ENCODE measurements around the gene PUDP. TPM values are rescaled to one million over a fixed set of nuclear protein-coding genes. Genes with fewer than 3 reads are reported as not detected.
A peak's percentile ranks its signal among the peaks of the same experiment; 100 is the strongest.

PUDP gene
- total RNA-seq, 4 donors from 2014 or later = 15.9 to 38.0 (median 23.9) TPM

DNA sequence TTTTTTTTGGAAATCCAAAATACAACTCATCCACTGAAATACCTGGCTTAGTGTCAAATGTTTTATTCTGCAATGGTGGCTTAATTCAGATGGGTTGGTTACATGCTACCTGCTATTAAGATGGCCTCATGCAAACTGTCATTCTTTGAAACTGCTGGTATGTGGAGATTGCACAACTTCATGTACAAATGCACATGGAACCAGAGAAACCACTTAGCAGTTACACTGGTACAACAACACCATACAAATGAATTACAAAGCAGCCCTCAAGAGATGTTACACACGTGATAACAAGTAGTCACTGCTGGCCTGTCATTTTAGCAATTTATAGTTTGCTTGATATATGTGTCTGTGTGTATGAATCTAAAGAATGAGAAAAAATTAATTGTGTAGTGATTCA, 85.0 kb downstream of the PUDP start:
- Histone ChIP-seq H3K27ac (no peak overlapping the region), H3K4me1 (no peaks in the 10 kb centered on the region), H3K4me3 (no peak overlapping the region), H3K36me3 (no peaks in the 10 kb centered on the region), H3K9me3 (no peaks in the 10 kb centered on the region), H3K27me3 (no peaks in the 10 kb centered on the region)
- no peak for TF ChIP-seq POLR2A (IDR thresholded peaks at IDR 0.05)
- TF ChIP-seq, protein P1, sequence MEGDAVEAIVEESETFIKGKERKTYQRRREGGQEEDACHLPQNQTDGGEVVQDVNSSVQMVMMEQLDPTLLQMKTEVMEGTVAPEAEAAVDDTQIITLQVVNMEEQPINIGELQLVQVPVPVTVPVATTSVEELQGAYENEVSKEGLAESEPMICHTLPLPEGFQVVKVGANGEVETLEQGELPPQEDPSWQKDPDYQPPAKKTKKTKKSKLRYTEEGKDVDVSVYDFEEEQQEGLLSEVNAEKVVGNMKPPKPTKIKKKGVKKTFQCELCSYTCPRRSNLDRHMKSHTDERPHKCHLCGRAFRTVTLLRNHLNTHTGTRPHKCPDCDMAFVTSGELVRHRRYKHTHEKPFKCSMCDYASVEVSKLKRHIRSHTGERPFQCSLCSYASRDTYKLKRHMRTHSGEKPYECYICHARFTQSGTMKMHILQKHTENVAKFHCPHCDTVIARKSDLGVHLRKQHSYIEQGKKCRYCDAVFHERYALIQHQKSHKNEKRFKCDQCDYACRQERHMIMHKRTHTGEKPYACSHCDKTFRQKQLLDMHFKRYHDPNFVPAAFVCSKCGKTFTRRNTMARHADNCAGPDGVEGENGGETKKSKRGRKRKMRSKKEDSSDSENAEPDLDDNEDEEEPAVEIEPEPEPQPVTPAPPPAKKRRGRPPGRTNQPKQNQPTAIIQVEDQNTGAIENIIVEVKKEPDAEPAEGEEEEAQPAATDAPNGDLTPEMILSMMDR (IDR thresholded peaks at IDR 0.05) = no peak
- DNase-seq = no peak

DNA sequence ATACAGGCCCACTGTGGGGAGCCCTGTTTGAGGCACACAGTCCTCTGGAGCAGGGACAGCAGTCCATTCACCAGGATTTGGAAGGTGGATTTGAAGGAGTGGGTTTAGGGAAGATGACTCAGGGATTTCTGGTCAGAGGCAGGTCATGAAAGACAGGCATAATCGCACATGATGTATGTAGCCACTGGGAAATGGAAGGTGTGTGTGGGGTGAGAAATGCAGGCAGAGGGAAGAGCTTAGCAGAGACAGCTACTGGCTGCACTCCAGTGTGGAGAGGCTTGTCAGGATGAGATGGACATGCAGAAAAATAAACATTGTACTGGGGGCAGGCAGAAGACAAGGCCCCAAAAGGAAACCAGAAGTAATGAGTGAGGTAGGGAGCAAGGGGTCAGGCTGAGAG, 85.7 kb downstream of the PUDP start:
- Histone ChIP-seq H3K36me3 (no peaks in the 10 kb centered on the region), H3K27ac (no peak overlapping the region), H3K27me3 (no peaks in the 10 kb centered on the region), H3K4me3 (no peak overlapping the region), H3K9me3 (no peaks in the 10 kb centered on the region), H3K4me1 (no peaks in the 10 kb centered on the region)
- no peak for DNase-seq
- TF ChIP-seq, protein P1 (IDR thresholded peaks at IDR 0.05) = no peak
- TF ChIP-seq POLR2A (IDR thresholded peaks at IDR 0.05) = no peak

DNA sequence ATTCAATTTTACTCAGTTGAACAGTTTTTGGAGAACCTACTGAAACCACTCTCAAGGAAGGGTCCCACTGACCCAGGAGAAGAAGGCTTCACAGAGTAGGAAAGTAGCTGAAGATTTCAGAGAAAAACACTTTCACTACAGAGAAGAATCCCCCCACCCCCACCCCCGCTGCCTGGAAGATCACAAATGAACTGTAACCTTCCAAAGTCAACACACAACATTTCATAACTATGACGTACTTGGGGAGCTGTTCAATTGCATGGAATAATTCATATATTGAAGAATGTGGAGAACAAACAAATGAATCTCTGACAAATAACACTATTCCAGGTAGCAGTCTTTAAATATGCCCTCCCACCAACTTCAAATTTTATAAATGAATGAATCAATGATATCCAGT, 86.5 kb downstream of the PUDP start:
- DNase-seq = no peak
- Histone ChIP-seq H3K9me3 (no peaks in the 10 kb centered on the region), H3K4me1 (no peaks in the 10 kb centered on the region), H3K27ac (no peak overlapping the region), H3K27me3 (no peaks in the 10 kb centered on the region), H3K4me3 (no peak overlapping the region), H3K36me3 (no peaks in the 10 kb centered on the region)
- TF ChIP-seq POLR2A (IDR thresholded peaks at IDR 0.05) = no peak
- TF ChIP-seq, protein P1 (IDR thresholded peaks at IDR 0.05) = no peak

DNA sequence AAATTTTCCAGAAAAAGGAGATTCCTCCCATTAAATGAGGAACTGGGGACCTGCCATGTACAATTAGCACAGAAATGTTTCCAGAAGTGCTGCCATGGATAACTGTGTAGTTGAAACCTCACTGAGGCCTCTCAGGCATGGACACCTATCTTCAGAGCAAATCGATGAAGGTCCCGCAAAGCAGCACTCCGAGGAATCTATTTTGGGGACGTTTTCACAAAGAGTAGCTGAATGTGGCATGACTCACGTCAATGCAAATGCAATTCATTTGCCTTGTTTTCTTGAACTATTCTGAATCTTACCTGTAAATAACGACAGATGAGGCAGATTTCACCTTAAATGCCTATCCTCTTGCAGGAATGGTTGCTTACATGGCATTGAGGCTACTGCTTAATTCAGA, 87.5 kb downstream of the PUDP start:
- TF ChIP-seq POLR2A (IDR thresholded peaks at IDR 0.05) = no peak
- TF ChIP-seq, protein P1 (IDR thresholded peaks at IDR 0.05) = no peak
- Histone ChIP-seq H3K36me3 (no peaks in the 10 kb centered on the region), H3K4me1 (no peaks in the 10 kb centered on the region), H3K27ac (no peak overlapping the region), H3K27me3 (no peaks in the 10 kb centered on the region), H3K4me3 (no peak overlapping the region), H3K9me3 (no peaks in the 10 kb centered on the region)
- DNase-seq = no peak

DNA sequence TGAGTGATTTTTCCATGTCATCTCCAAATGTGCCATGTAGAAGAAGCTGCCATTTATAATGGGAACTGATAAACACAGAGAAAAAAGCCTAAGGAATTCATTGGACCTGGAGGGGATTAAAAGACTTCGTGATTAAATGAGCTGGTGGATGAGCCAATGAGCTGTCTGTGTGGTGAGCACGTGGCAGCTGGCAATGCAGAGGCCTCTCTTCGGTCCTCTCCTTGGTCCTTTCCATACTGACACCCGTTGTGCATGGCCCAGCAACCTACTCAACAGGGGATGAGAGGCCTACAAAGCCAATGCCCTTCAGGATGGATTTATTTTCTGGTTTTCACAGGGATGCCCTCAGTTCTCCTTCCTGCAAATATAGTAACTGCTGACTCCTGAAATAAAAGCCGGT, 88.1 kb downstream of the PUDP start:
- DNase-seq = no peak
- no peaks in the 10 kb centered on the region for H3K27me3 ChIP-seq
- no peak overlapping the region for H3K4me3 ChIP-seq
- TF ChIP-seq, protein P1 (IDR thresholded peaks at IDR 0.05) = no peak
- TF ChIP-seq POLR2A (IDR thresholded peaks at IDR 0.05) = no peak
- H3K9me3 ChIP-seq = no peaks in the 10 kb centered on the region
- H3K27ac ChIP-seq = no peak overlapping the region
- H3K4me1 ChIP-seq = no peaks in the 10 kb centered on the region
- H3K36me3 ChIP-seq = no peaks in the 10 kb centered on the region

DNA sequence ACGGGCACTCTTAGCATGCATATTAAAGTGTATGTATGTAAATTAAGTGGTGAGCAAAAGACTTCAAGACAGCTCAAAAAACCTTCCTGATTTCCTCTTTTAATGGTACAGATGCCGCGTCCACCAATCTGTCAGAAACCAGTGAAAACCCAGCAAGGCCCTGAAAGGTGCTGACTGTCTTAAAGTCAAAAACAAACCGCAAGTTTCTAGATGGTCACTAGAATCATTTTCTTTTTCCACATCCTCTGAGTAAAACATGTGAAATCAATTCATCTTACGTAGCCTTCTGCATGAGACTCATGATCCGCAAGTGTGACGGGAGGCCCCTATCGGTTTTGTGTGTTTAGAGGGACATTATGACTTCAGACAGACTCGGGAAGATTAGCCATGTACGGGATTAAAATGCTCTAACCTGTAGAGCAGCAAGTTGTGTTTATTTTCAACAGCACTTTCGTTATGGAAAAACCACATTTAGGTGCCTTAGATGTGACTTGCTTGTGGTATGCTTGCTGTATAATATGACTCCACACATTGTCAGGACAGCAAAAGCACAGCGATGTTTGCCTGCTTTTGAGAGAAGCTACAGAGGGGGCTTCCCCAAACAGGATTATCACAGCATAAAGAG, 88.6 kb downstream of the PUDP start:
- Histone ChIP-seq H3K4me1 (no peaks in the 10 kb centered on the region), H3K27me3 (no peaks in the 10 kb centered on the region), H3K4me3 (no peak overlapping the region), H3K36me3 (no peaks in the 10 kb centered on the region), H3K27ac (no peak overlapping the region), H3K9me3 (no peaks in the 10 kb centered on the region)
- DNase-seq = peak in 1 of 3 donors; percentile 44
- TF ChIP-seq, protein P1 (IDR thresholded peaks at IDR 0.05) = no peak
- no peak for TF ChIP-seq POLR2A (IDR thresholded peaks at IDR 0.05)

All from Peyer's patch (tissue), 4 donors.